ELF-1 (cell line): ENCODE data around the gene RSPRY1.
"Not testable (repeated sequence)": the region's sequence is repeated elsewhere in the genome, so short reads cannot be mapped to it uniquely, and the experiment has no call there.

Source experiments
- DNase-seq: peaks from one replicate; pipeline ENCODE4 v3.0.0-alpha.2; 2016; ENCODE audit warnings: low read depth, low spot score

Gene RSPRY1

GRCh38 chr16:57271867-57272495 lies 85.9 kb downstream of the RSPRY1 start:
- DNase-seq, result no peak

GRCh38 chr16:57273359-57273758 lies 87.2 kb downstream of the RSPRY1 start:
- peak; percentile 58 for DNase-seq

DNA sequence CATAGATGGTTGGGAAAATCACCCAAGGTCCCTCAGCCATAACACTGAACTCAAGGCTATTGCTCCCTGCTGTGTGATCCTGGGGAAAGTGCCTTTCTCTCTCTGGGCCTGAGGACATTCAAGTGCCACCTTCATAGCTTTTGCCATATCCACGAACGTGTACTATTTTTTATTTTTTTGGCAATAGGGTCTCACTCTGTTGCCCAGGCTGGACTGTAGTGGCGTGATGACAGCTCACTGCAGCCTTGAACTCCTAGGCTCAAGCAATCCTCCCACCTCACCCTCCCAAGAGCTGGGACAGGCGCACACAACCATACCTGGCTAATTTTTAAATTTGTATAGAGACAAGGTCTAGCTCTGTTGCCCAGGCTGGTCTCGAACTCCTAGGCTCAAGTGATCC lies 87.7 kb downstream of the RSPRY1 start:
- DNase-seq, result no peak

DNA sequence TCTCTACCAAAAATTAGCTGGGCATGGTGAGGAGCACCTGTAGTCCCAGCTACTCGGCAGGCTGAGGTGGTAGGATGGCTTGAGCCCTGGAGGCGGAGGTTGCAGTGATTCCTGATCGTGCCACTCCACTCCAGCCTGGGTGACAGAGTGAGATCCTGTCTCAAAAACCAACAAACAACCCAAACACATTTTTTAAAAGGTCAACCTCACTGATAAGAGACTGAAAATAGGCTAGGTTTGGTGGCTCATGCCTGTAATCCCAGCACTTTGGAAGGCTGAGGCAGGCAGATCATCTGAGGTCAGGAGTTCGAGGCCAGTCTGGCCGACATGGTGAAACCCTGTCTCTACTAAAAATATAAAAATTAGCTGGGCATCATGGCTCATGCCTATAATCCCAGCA lies 89.8 kb downstream of the RSPRY1 start:
- DNase-seq, result not testable (repeated sequence)

DNA sequence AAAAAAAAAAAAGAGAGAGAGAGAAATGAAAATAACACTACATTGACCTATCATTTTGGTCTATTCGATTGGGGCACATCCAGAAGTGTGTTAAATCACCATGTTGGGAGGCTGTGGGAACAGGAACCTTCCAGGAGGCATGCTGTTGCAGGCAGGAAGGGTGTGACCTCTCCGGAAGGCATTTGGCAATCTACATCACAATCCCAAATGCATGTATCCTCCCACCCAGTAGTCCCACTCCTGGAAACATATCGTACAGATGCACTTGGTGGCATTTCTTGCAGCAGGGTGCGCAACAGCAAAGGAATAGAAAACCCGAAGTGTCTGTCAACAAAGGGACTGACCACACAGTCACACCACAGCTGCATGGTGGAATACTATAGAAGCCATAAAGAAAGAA lies 90.5 kb downstream of the RSPRY1 start:
- DNase-seq, result no peak

- no peak for DNase-seq
Observed at GRCh38 chr16:57277586-57277985, 91.5 kb downstream of the RSPRY1 start.

GRCh38 chr16:57278494-57278893 lies 92.4 kb downstream of the RSPRY1 start:
- DNase-seq, result no peak

- DNase-seq, result no peak
Observed at GRCh38 chr16:57279780-57280638, 93.9 kb downstream of the RSPRY1 start.

- DNase-seq, result no peak
Observed at GRCh38 chr16:57281791-57282190, 95.7 kb downstream of the RSPRY1 start.

DNA sequence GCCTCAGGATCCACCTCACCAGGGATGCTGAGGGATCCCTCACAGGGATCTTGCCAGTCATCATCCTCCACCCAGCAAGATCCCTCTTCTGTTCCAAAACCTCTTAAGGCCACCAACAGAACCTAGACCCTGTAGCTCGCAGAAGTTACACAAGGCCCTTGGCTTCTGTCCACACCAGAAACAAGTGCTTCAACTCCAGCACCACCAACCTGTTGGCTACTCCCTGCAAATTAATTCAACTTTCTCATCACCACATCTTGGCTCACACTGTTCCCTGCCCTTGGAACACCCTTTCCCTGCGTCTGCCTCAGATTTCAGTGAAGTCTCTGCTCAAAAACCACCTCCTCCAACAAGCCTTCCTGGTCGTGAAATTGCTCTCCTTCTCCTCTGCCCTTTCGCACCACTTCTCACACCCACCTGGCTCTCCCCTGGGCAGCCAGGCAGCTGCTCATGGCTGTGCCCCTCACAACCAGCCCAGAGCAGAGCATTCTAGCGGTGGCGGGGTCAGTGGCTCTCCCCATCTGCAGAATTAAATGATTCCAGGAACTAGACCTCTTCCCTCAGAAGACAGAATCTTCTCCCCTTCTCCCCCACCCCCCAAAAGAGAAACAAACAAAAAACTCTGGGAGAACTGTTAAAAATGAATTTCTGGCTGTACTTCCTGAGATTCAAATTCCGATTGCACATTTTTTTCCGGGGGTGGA lies 96.5 kb downstream of the RSPRY1 start:
- DNase-seq, result no peak

DNA sequence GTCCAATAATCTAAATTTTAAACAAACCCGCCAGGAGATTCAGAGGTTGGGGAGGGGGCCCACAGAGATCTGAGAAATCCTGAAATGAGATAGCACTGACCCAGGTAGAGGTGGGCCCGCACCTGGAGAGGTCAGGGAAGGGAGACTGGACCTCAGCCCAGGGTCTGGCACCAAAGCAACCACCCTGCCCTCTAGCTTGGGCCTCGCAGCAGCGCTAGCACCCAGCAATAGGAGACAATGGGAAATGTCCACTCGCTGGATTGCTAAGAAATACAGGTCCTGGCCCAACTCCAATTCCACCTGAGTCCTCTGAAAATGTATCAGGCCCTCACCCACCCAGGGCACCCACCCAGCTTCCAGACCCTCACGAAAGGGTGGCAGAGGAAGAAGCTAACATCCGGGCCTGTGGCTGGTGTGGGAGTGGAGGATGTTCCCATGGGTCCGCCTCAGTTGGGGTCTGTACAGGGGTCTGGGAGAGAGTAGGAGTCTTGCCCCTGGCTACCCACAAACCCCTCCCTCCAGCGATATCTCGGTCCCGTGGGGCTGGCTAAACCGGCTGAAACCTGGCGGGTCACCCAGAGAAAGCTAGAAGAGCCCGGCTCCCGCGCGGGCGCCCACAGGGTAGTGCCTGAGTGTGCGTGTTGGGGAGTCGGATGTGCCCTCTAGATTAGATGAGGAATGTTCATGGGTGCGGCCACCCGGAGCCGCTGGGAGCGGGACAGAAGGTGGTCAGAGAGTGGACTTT lies 97.3 kb downstream of the RSPRY1 start:
- DNase-seq, result no peak

DNA sequence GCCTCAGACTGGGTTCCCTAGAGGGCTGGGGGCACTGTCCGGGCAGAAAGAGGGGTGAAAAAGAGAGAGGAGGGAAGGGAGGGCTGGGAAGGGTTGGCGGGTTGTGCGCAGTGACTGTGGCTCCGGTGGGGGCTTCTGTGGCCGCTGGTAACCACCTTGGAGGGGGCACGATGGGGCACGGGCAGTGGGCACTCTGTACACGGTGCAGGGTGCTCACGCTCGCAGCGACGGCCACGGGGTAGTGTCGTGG lies 97.8 kb downstream of the RSPRY1 start:
- no peak for DNase-seq

DNA sequence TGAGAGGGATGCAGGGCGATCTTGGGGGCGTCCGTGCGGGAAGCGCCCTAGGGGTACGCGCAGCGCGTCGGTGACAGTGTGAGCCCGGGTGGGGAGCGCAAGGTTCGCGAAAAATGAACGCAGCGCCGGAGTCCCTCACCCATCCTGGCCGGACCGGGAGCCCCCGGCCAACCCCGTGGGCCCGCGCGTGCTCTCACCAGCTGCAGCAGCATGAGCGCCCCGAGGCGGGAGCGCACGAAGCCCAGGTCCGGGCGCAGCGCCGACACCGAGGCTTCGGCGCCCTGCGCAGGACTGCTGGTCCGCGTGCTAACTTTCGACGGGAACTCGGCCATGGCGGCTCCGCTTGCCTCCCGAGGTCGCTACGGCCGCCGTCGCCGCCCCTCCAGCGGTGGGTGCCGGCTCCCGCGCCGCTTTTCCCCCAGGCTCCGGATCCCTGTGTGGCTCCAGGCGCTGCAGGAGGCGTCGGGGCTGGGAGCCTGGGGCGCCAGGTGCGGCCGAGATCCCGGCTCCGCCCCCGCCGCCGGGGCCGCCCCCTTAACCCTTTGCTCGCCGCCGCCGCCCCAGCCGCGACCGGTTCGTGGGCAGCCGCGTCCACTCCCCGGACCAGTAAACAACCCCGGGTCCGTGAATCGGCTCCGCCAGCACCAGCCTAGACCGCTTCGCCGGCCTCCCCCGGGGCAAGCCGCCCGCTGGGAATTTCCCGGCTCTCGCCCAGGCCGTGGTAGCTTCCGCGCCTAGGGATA lies 98.3 kb downstream of the RSPRY1 start, which contains the start of gene PLLP:
PLLP (minus strand) TSS at position 464 of the 743 bp plus-strand sequence; CDS start at position 332, 132 bp downstream.
- peak; percentile 73 for DNase-seq

GRCh38 chr16:57284952-57285363 lies 98.8 kb downstream of the RSPRY1 start:
- no peak for DNase-seq

DNA sequence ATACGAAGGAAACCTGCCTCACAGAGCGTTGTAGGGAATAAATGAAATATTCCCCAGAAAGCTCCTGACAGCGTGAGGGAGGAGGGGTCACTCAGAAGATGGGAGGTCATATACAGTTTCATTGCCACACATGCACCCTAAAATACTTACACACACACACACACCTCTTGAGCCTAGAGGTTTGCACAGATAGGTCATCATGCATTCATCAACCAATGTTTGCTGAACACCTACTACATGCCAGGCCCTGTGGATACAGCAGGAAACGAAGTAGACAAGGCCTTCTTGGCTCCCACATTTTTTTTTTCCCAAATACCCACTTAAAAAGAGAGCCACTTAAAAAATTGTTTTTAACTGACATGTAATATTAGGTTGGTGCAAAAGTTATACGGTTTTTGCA lies 99.2 kb downstream of the RSPRY1 start:
- no peak for DNase-seq

DNA sequence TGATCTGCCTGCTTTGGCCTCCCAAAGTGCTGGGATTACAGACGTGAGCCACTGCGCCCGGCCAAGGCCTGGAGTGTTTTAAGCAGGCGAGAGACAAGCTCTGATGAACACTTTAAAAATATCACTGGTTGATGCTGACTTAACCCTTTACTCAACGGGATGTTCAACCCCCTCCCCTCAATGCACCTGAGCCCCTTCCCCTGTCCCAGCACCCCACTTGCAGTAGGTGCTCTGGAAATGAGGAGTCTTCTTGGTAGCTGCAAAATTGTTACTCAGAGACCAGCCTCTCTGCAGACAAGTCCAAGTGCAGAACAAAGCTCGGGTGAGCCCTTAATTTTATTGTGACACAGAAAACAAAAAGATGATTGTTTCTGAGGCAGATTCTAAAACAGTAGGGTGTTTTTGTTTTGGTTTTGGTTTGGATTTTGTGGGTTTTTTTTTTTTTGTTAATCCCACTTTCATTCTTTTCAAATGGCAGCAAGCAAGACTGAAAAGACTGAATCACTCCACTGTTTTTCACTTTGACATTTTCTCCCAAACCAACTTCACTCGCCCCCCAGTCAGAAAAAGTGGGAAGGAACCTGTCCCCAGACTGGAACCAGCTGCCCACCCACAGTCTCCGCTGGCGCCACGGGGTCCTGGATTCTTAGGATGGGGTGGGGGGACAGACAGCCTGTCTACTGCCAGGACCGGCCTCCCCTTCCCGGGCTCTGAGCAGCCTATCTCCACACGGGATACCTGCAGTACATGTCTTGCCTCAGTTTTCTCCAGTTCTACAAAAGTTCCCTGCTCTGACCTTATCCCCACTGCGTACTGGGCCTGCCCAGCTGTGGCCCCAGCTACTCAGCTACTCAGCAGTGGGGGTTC lies 103.5 kb downstream of the RSPRY1 start:
- no peak for DNase-seq
